AG09319 (cell line): Measurements from ENCODE around the gene MRPL22.
"Not testable (repeated sequence)": the region's sequence is repeated elsewhere in the genome, so short reads cannot be mapped to it uniquely, and the experiment has no call there.

Source experiments
- DNase-seq: peaks from one replicate; pipeline ENCODE4 v3.0.0-alpha.2; 2010; ENCODE audit warnings: low read depth; ENCODE audit errors: extremely low read depth
- TF ChIP-seq, protein P1 (sequence below): IDR thresholded peaks from 2 replicates; pipeline ENCODE4 v1.5.1; 2011; ENCODE audit warnings: low read depth, mild to moderate bottlenecking, inconsistent platforms, low read length, moderate library complexity

MRPL22 gene

GRCh38 chr5:154995679-154996078, 54.8 kb downstream of the MRPL22 start:
- no peak for DNase-seq
- TF ChIP-seq, protein P1, sequence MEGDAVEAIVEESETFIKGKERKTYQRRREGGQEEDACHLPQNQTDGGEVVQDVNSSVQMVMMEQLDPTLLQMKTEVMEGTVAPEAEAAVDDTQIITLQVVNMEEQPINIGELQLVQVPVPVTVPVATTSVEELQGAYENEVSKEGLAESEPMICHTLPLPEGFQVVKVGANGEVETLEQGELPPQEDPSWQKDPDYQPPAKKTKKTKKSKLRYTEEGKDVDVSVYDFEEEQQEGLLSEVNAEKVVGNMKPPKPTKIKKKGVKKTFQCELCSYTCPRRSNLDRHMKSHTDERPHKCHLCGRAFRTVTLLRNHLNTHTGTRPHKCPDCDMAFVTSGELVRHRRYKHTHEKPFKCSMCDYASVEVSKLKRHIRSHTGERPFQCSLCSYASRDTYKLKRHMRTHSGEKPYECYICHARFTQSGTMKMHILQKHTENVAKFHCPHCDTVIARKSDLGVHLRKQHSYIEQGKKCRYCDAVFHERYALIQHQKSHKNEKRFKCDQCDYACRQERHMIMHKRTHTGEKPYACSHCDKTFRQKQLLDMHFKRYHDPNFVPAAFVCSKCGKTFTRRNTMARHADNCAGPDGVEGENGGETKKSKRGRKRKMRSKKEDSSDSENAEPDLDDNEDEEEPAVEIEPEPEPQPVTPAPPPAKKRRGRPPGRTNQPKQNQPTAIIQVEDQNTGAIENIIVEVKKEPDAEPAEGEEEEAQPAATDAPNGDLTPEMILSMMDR, result no peak

GRCh38 chr5:154997746-154998145, 56.9 kb downstream of the MRPL22 start:
- no peak for DNase-seq
- TF ChIP-seq, protein P1, result no peak

DNA sequence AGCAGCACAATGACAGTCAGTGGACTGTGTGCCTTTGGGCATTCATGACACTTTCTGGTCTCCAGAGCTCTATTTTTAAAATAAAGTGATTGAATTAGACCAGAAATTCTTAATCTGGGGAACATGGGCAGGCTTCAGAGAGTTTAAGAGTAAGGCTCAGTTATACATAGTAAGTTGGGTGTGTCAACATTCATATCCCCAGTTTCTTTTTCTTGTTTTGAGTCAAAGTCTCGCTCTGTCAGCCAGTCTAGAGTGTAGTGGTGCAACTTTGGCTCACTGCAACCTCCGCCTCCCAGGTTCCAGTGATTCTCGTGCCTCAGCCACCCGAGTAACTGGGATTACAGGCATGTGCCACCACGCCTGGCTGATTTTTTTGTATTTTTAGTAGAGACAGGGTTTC, 59.0 kb downstream of the MRPL22 start:
- no peak for DNase-seq
- TF ChIP-seq, protein P1, result no peak

GRCh38 chr5:155001523-155001922, 60.6 kb downstream of the MRPL22 start:
- TF ChIP-seq, protein P1, result no peak
- no peak for DNase-seq

GRCh38 chr5:155002722-155003121, 61.8 kb downstream of the MRPL22 start:
- DNase-seq, result not testable (repeated sequence)

- no peak for DNase-seq
- TF ChIP-seq, protein P1, result peak; percentile 28
Observed at GRCh38 chr5:155004138-155004744, 63.4 kb downstream of the MRPL22 start.

DNA sequence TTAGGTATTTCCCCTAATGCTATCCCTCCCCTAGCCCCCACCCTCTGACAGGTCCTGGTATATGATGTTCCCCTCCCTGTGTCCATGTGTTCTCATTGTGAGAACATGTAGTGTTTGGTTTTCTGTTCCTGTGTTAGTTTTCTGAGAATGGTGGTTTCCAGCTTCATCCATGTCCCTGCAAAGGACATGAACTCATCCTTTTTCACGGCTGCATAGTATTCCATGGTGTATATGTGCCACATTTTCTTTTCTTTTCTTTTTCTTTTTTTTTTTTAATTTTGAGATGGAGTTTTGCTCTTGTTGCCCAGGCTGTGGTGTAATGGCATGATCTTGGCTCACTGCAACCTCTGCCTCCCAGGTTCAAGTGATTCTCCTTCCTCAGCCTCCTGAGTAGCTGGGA, 65.4 kb downstream of the MRPL22 start:
- not testable (repeated sequence) for DNase-seq

DNA sequence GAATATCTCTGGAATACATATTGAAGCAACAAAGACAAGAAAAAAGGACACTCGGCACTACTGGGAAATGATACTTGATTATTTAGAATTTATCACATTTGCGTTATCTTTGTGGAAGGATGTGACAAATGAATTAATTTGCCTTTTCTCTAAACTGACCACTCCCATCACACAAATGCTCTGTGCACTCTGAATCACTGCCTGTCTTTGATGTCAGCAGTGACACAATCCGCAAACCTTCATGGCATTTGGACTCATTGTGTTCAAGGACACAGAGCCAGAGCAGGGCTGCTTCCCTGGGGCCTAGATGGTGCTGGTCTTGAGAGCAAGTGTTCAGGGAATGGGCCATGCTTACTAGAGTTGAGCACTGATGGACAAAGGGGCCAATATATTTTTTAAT, 67.8 kb downstream of the MRPL22 start:
- DNase-seq, result no peak
- TF ChIP-seq, protein P1, result no peak
